CD8-positive, alpha-beta memory T cell (primary cell): ENCODE measurements around the gene SKAP1. TPM values are rescaled to one million over a fixed set of nuclear protein-coding genes. Genes with fewer than 3 reads are reported as not detected.
A peak's percentile ranks its signal among the peaks of the same experiment; 100 is the strongest.
"Not testable (repeated sequence)": the region's sequence is repeated elsewhere in the genome, so short reads cannot be mapped to it uniquely, and the experiment has no call there.

Experiments
- CTCF ChIA-PET: fragments of 350-600 bp; sonication (Branson Sonifier 250); formaldehyde crosslinking; loops from one replicate; lab custom pipeline; 2021; ENCODE audit warnings: antibody characterized with exemption; lab: Charles Lee
- POLR2A ChIA-PET: fragments of 350-600 bp; sonication (Branson Sonifier 250); formaldehyde crosslinking; loops from one replicate; lab custom pipeline; 2021; ENCODE audit warnings: antibody characterized with exemption; lab: Charles Lee
- DNase-seq, 5 donors: peaks; one replicate each; pipeline versions ENCODE4 v3.0.0 to v3.0.0-alpha.2; 2020 to 2022; ENCODE audit warnings: mixed read lengths in 1 of 5
- H3K27ac ChIP-seq: one replicate; pipeline ENCODE4 v1.7.0; 2013; ENCODE audit warnings: low read depth, mild to moderate bottlenecking, low read length, moderate library complexity
- H3K27me3 ChIP-seq: 2 replicates; pipeline ENCODE4 v1.7.0; 2013; ENCODE audit warnings: low read length, mild to moderate bottlenecking; ENCODE audit not compliant: insufficient read depth, poor library complexity, severe bottlenecking
- H3K36me3 ChIP-seq: 2 replicates; pipeline ENCODE4 v1.7.0; 2013; ENCODE audit warnings: mild to moderate bottlenecking, low read length, moderate library complexity; ENCODE audit not compliant: insufficient read depth
- H3K4me1 ChIP-seq: 2 replicates; pipeline ENCODE4 v1.7.0; 2013; ENCODE audit warnings: mild to moderate bottlenecking, low read length, moderate library complexity; ENCODE audit not compliant: insufficient read depth
- H3K4me3 ChIP-seq: 2 replicates; pipeline ENCODE4 v1.7.0; 2013; ENCODE audit warnings: mild to moderate bottlenecking, low read length
- H3K9me3 ChIP-seq: 2 replicates; pipeline ENCODE4 v1.7.0; 2013; ENCODE audit warnings: mild to moderate bottlenecking, low read length
- H3K27ac Mint-ChIP-seq, 8 donors: one replicate each; pipeline ENCODE4 v1.8.0; 2020 to 2021; ENCODE audit warnings: mixed read lengths in 8 of 8, mild to moderate bottlenecking in 6 of 8, inconsistent platforms in 3 of 8, moderate library complexity in 3 of 8
- H3K27me3 Mint-ChIP-seq, 2 donors: one replicate each; pipeline ENCODE4 v1.8.0; 2020 to 2021; ENCODE audit warnings: mixed read lengths in 2 of 2, mild to moderate bottlenecking in 1 of 2, moderate library complexity in 1 of 2
- H3K36me3 Mint-ChIP-seq, 3 donors: one replicate each; pipeline ENCODE4 v1.8.0; 2020 to 2021; ENCODE audit warnings: mixed read lengths in 3 of 3, inconsistent platforms in 1 of 3, mild to moderate bottlenecking in 1 of 3
- H3K4me1 Mint-ChIP-seq, 3 donors: one replicate each; pipeline ENCODE4 v1.8.0; 2020 to 2021; ENCODE audit warnings: mixed read lengths in 3 of 3, inconsistent platforms in 1 of 3, mild to moderate bottlenecking in 1 of 3
- H3K4me3 Mint-ChIP-seq, 7 donors: one replicate each; pipeline ENCODE4 v1.8.0; 2020 to 2021; ENCODE audit warnings: mixed read lengths in 7 of 7, mild to moderate bottlenecking in 6 of 7, moderate library complexity in 4 of 7, inconsistent platforms in 2 of 7
- H3K9me3 Mint-ChIP-seq, 5 donors: one replicate each; pipeline ENCODE4 v1.8.0; 2020 to 2022; ENCODE audit warnings: mixed read lengths in 5 of 5, mild to moderate bottlenecking in 3 of 5, moderate library complexity in 2 of 5, inconsistent platforms in 1 of 5
- polyA plus RNA-seq: library from polyadenylated mRNA; unstranded; fragments of 300-500 nt; fragmentation: Illumina TruSeq; gene quantifications from one replicate; pipeline ENCODE4 v1.2.3, GENCODE V29; 2021
- total RNA-seq, 2 experiments: library from RNA; stranded (reverse); gene quantifications; one replicate each; pipeline ENCODE4 v1.2.3, GENCODE V29; 2021

Gene SKAP1
- total and polyA plus RNA-seq, 3 experiments from 2014 or later = 50.5 to 264 (median 56.0) TPM

DNA sequence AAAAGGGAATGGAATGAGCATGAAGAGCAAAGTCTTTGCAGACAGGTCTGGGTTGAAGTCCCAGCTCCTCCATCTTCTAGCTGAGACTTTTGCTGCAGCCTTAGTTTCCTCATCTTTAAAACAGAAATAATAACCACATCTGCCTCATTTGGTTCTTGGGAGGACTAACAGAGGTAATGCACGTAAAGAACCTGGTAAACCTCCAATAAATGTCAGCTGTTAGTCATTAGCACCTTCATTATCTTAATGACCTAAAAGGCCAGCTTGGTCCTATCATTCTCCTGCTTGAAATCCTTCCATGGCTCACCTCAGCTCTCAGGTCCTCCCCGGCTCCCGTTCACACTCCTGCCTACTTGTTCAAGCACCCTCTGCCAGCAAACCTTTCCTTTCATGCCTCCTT is 51.8 kb downstream of the SKAP1 start:
- peaks cover 0 to 45% (median 18%) of the 10 kb centered on the region in 3 donors for H3K36me3 Mint-ChIP-seq
- peaks cover 21 to 44% (median 24%) of the 10 kb centered on the region in 3 donors for H3K4me1 Mint-ChIP-seq
- no peaks in the 10 kb centered on the region for H3K9me3 Mint-ChIP-seq
- H3K27me3 Mint-ChIP-seq = no peaks in the 10 kb centered on the region
- Histone ChIP-seq H3K9me3 (no peaks in the 10 kb centered on the region), H3K4me3 (no peak overlapping the region), H3K4me1 (peaks cover 25% of the 10 kb centered on the region), H3K27me3 (no peaks in the 10 kb centered on the region), H3K27ac (no peak overlapping the region), H3K36me3 (peaks cover 17% of the 10 kb centered on the region)
- CTCF ChIA-PET = interaction anchor here (0.6 to 1.7 kb wide), 5 partner anchors 15 to 82 kb away, joined by 3 to 5 read pairs (median 3); no protein-coding TSS in a partner anchor
- no peak for DNase-seq
- no peak overlapping the region for H3K27ac Mint-ChIP-seq
- POLR2A ChIA-PET = no interaction called here
- no peak overlapping the region for H3K4me3 Mint-ChIP-seq

DNA sequence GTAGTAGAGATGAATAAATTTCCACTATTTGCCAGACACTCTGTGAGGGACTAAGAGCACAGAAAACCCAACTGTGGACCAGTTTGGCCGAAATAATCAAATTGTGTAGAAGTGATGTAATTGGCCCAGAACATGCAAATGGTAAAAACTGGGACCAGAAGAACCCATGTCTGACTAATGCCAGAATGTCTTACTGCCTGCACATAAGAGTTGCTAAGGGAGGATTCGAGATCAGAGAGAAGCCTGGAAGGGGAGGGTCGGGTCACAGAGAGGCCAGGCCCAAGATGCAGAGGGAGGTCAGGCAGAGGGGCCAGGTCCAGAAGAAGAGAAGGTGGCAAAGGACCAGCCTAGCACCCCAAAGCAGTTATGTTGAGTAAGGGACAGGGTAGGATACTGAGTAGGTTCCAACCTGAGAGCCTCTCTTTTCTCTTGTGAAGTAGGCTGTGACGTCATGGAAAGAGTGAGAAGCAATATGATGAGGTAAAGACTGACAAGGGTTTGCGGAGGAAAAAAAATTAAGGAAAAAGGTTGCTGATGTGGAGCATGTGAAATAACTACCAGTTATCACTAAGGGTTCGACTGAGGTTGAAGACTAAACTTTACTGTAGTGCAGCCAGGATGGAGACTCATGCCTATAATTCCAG is 53.2 kb downstream of the SKAP1 start:
- POLR2A ChIA-PET = no interaction called here
- Mint-ChIP-seq H3K27me3 (no peaks in the 10 kb centered on the region), H3K4me1 (peaks cover 12 to 40% (median 28%) of the 10 kb centered on the region in 3 donors), H3K9me3 (no peaks in the 10 kb centered on the region), H3K36me3 (peaks cover 0 to 35% (median 11%) of the 10 kb centered on the region in 3 donors), H3K27ac (no peak overlapping the region), H3K4me3 (no peak overlapping the region)
- Histone ChIP-seq H3K4me3 (no peak overlapping the region), H3K27ac (no peak overlapping the region), H3K9me3 (no peaks in the 10 kb centered on the region), H3K4me1 (peaks cover 31% of the 10 kb centered on the region), H3K27me3 (no peaks in the 10 kb centered on the region), H3K36me3 (peaks cover 7% of the 10 kb centered on the region)
- CTCF ChIA-PET = interaction anchor here (1.3 to 1.7 kb wide), 3 partner anchors 25 to 84 kb away, joined by 3 to 5 read pairs (median 4); no protein-coding TSS in a partner anchor
- DNase-seq = no peak

DNA sequence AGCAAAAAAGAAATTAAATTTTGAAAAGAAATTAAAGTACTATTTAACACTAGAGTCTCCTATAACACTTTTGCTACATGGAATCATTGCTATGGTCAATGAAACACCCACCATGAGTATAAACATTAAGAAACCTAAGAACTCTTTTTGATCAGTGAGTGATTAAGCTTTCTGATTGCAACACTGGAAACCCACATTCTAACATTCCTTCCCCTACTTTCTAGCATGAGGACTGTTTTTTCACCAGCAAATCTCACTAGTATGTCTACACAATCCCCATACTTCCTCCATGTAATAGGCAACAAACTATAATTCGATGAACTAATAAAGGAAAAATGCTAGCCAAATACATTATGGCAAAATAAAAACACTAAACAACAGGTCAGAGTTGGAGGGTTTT is 54.7 kb downstream of the SKAP1 start:
- Mint-ChIP-seq H3K4me1 (peaks cover 13 to 42% (median 31%) of the 10 kb centered on the region in 3 donors), H3K36me3 (peaks cover 0 to 34% (median 6%) of the 10 kb centered on the region in 3 donors), H3K27ac (no peak overlapping the region), H3K27me3 (no peaks in the 10 kb centered on the region), H3K9me3 (no peaks in the 10 kb centered on the region), H3K4me3 (no peak overlapping the region)
- no peak for DNase-seq
- H3K9me3 ChIP-seq = no peaks in the 10 kb centered on the region
- ChIA-PET POLR2A (no interaction called here), CTCF (interaction anchor here (0.5 to 1.5 kb wide), 5 partner anchors 12 to 78 kb away, joined by 3 to 4 read pairs (median 4); no protein-coding TSS in a partner anchor)
- peaks cover 7% of the 10 kb centered on the region for H3K36me3 ChIP-seq
- no peak overlapping the region for H3K4me3 ChIP-seq
- H3K4me1 ChIP-seq = peaks cover 31% of the 10 kb centered on the region
- no peaks in the 10 kb centered on the region for H3K27me3 ChIP-seq
- no peak overlapping the region for H3K27ac ChIP-seq

DNA sequence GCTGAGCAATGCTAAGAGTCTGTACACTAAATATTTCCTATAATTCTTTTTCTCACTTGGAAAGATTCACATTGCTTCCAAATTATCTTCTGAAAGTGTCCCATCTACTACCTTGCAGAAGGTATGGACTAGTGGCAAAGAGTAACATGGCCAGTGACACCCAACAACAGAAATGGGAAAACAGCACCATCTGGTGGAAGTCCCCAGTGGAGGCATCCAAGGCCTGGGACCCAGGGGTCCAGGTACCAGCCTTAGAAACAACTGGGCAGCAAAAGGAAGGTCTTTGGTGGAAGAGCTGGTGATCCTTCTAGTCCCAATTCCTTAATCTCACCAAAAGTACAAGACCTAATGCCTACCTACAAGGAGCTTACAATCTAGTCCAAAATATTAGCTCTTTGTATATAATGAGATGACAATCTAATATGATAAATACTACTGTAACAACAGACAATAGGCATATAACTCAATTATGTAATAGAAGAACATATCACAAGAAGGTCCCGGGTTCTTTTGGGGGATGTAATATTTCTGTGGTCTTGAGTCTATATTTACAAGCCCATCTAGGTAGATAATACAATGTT is 55.3 kb downstream of the SKAP1 start:
- peak overlapping the region in 3 of 8 donors; percentile 52 to 71 (median 69) for H3K27ac Mint-ChIP-seq
- POLR2A ChIA-PET = no interaction called here
- H3K9me3 ChIP-seq = no peaks in the 10 kb centered on the region
- peaks cover 15 to 42% (median 32%) of the 10 kb centered on the region in 3 donors for H3K4me1 Mint-ChIP-seq
- peaks cover 7% of the 10 kb centered on the region for H3K36me3 ChIP-seq
- no peaks in the 10 kb centered on the region for H3K27me3 ChIP-seq
- no peaks in the 10 kb centered on the region for H3K27me3 Mint-ChIP-seq
- H3K36me3 Mint-ChIP-seq = peaks cover 0 to 34% (median 6%) of the 10 kb centered on the region in 3 donors
- H3K4me1 ChIP-seq = peaks cover 31% of the 10 kb centered on the region
- H3K4me3 ChIP-seq = no peak overlapping the region
- H3K4me3 Mint-ChIP-seq = no peak overlapping the region
- peak in 3 of 5 donors; percentile 7 to 53 (median 11) for DNase-seq
- H3K9me3 Mint-ChIP-seq = no peaks in the 10 kb centered on the region
- CTCF ChIA-PET = interaction anchor here (0.5 to 1.5 kb wide), 5 partner anchors 11 to 79 kb away, joined by 3 to 4 read pairs (median 4); no protein-coding TSS in a partner anchor
- H3K27ac ChIP-seq = no peak overlapping the region

DNA sequence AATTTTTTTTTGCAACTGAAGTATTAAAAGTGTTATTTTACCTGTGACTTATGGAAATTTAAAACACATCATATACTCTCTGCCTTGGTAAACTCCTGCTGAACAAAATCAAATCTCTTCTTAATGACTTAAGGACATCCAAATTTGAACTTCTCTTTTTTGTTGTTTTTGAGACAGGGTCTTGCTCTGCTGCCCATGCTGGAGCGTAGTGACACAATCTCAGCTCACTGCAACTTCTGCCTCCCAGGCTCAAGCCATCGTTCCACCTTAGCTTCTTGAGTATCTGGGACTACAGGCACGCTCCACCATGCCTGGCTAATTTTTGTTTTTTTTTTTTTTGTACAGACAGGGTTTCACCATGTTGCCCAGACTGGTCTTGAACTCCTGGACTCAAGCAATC is 56.1 kb downstream of the SKAP1 start:
- peaks cover 31% of the 10 kb centered on the region for H3K4me1 ChIP-seq
- H3K9me3 Mint-ChIP-seq = no peaks in the 10 kb centered on the region
- no peak overlapping the region for H3K4me3 ChIP-seq
- peak overlapping the region in 5 of 8 donors; percentile 20 to 92 (median 61) for H3K27ac Mint-ChIP-seq
- H3K4me1 Mint-ChIP-seq = peaks cover 19 to 46% (median 34%) of the 10 kb centered on the region in 3 donors
- H3K36me3 ChIP-seq = peaks cover 7% of the 10 kb centered on the region
- peak overlapping the region in 1 of 7 donors; percentile 6 for H3K4me3 Mint-ChIP-seq
- H3K27me3 Mint-ChIP-seq = no peaks in the 10 kb centered on the region
- no peak overlapping the region for H3K27ac ChIP-seq
- no peaks in the 10 kb centered on the region for H3K27me3 ChIP-seq
- DNase-seq = no peak
- CTCF ChIA-PET = no interaction called here
- H3K36me3 Mint-ChIP-seq = peaks cover 0 to 34% (median 6%) of the 10 kb centered on the region in 3 donors
- POLR2A ChIA-PET = no interaction called here
- H3K9me3 ChIP-seq = no peaks in the 10 kb centered on the region

DNA sequence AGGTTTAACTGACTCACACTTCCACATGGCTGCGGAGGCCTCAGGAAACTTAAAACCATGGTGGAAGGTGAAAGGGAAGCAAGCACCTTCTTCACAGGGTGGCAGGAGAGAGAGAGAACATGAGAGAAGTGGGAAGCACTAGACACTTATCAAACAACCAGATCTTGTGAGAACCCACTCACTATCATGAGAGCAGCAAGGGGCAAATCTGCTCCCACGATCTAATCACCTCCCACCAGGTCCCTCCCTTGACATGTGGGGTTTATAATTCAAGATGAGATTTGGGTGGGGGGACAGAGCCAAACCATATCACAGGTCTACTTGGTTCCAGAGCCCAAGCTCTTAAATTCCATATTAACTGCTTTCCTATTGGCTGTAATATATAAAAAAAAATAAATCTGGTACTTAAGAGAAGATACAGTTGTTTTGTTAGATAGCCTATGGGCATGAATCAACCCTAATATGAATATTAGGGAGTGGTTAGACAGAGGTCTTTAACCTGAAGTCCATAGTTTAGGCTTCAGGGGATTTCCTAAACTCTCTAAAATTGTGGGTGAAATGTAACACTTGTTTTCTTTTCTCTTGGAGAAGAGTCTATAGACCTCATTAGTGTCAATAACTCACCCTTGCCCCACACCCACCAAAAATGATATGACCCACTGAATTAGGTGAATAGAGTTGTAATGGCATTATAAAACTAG is 56.7 kb downstream of the SKAP1 start:
- peaks cover 31% of the 10 kb centered on the region for H3K4me1 ChIP-seq
- no peaks in the 10 kb centered on the region for H3K27me3 Mint-ChIP-seq
- no peaks in the 10 kb centered on the region for H3K27me3 ChIP-seq
- ChIA-PET POLR2A (no interaction called here), CTCF (no interaction called here)
- H3K9me3 ChIP-seq = no peaks in the 10 kb centered on the region
- peak overlapping the region; percentile 19 to 92 (median 60) for H3K27ac Mint-ChIP-seq
- no peaks in the 10 kb centered on the region for H3K9me3 Mint-ChIP-seq
- no peak for DNase-seq
- H3K36me3 ChIP-seq = peaks cover 9% of the 10 kb centered on the region
- no peak overlapping the region for H3K27ac ChIP-seq
- H3K4me3 ChIP-seq = no peak overlapping the region
- peak overlapping the region in 6 of 7 donors; percentile 8 to 59 (median 30) for H3K4me3 Mint-ChIP-seq
- peaks cover 21 to 49% (median 36%) of the 10 kb centered on the region in 3 donors for H3K4me1 Mint-ChIP-seq
- H3K36me3 Mint-ChIP-seq = peaks cover 0 to 40% (median 6%) of the 10 kb centered on the region in 3 donors

DNA sequence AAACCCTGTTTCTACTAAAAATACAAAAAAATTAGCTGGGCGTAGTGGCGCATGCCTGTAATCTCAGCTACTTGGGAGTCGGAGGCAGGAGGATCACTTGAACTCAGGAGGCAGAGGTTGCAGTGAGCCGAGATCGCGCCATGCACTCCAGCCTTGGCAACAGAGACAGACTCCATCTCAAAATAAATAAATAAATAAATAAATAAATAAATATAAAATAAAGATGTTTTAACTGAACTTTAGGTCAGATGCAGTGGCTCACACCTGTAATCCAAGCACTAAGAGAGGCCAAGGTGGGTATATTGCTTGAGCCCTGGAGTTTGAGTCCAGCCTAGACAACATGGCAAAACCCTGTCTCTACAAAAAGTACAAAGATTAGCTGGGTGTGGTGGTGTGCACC is 61.0 kb downstream of the SKAP1 start:
- H3K27me3 Mint-ChIP-seq, H3K4me3 ChIP-seq, H3K9me3 ChIP-seq, POLR2A ChIA-PET, DNase-seq, H3K9me3 Mint-ChIP-seq, CTCF ChIA-PET, H3K4me3 Mint-ChIP-seq, H3K36me3 ChIP-seq, H3K27ac ChIP-seq, H3K27me3 ChIP-seq: not testable (repeated sequence)
- H3K27ac Mint-ChIP-seq = peak overlapping the region in 2 of 8 donors; percentile 5 to 61
- H3K4me1 ChIP-seq = peaks cover 14% of the 10 kb centered on the region
- peaks cover 48 to 64% (median 52%) of the 10 kb centered on the region in 3 donors for H3K4me1 Mint-ChIP-seq
- H3K36me3 Mint-ChIP-seq = peaks cover 0 to 56% (median 8%) of the 10 kb centered on the region in 3 donors
